WTC11 (cell line): ENCODE measurements around the gene CPXM2.

Source experiments
- CBFB ChIP-seq: sonication (generic); formaldehyde crosslinking; IDR thresholded peaks from 2 replicates; pipeline ENCODE4 v1.8.1; 2022; ENCODE audit warnings: mild to moderate bottlenecking, low read depth, missing genetic modification reagents
- CREB1 ChIP-seq: sonication (generic); formaldehyde crosslinking; IDR thresholded peaks from 2 replicates; pipeline ENCODE4 v1.8.0; 2023; ENCODE audit warnings: mild to moderate bottlenecking, missing genetic modification reagents
- ELF4 ChIP-seq: sonication (generic); formaldehyde crosslinking; IDR thresholded peaks from 2 replicates; pipeline ENCODE4 v1.8.1; 2022; ENCODE audit warnings: low read depth, mild to moderate bottlenecking, moderate library complexity, missing genetic modification reagents
- ETV6 ChIP-seq: sonication (generic); formaldehyde crosslinking; IDR thresholded peaks from 2 replicates; pipeline ENCODE4 v1.8.1; 2022; ENCODE audit warnings: mild to moderate bottlenecking, missing genetic modification reagents
- JAZF1 ChIP-seq: fragments of 250-450 bp; sonication (Bioruptor Pico); IDR thresholded peaks from 2 replicates; pipeline ENCODE4 v1.9.0; 2021; ENCODE audit warnings: moderate library complexity, mild to moderate bottlenecking, inconsistent platforms
- NFYB ChIP-seq: sonication (generic); formaldehyde crosslinking; conservative IDR thresholded peaks from 2 replicates; pipeline ENCODE4 v1.8.0; 2022; ENCODE audit warnings: low read depth, missing genetic modification reagents
- ZNF416 ChIP-seq: fragments of 250-450 bp; sonication (Bioruptor Pico); IDR thresholded peaks from 2 replicates; pipeline ENCODE4 v1.9.0; 2021; ENCODE audit warnings: mild to moderate bottlenecking, inconsistent platforms
- TF ChIP-seq, protein P1 (sequence below): fragments of 200-600 bp; IDR thresholded peaks from 2 replicates; pipeline ENCODE4 v1.8.0; 2022; ENCODE audit warnings: antibody characterized with exemption
- TF ChIP-seq, protein P2 (sequence below): sonication (generic); formaldehyde crosslinking; IDR thresholded peaks from 2 replicates; pipeline ENCODE4 v1.8.0; 2022; ENCODE audit warnings: mild to moderate bottlenecking, missing genetic modification reagents
- TF ChIP-seq, protein P3 (sequence below): sonication (generic); formaldehyde crosslinking; IDR thresholded peaks from 2 replicates; pipeline ENCODE4 v1.8.1; 2023; ENCODE audit warnings: mild to moderate bottlenecking, missing genetic modification reagents, moderate library complexity
- TF ChIP-seq, protein P4 (sequence below): sonication (generic); formaldehyde crosslinking; IDR thresholded peaks from 2 replicates; pipeline ENCODE4 v1.8.0; 2022; ENCODE audit warnings: mild to moderate bottlenecking, missing genetic modification reagents

DNA sequence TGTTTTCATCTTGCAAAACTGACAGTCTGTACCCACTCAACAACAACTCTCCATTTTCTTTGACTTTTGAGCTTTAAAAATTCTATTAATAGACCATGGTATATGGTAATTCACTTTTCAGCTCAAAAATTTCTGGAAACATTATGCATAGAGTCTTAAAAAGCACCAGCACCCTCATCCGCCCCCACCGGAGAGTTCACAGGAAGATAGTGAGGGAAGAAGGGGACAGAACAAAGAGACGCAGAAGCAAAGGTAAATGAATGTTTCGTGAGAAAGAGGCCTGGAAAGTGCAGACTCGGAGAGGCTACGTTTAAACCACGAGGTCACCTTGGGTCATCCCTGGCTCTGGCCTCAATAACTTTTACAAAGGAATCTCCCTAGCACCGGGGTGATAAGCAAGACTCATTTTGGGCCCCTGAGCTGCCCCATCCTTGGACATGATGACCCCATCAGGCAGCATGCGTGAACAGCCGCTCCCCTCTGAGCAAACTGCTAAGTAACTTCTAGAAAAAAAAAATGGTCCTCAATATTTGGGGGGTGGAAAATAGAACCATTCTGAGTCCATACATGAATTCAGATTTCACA, 96.3 kb downstream of the CPXM2 start:
- TF ChIP-seq CREB1 (no peak), JAZF1 (CRISPR knock-in tag) (no peak), ZNF416 (CRISPR knock-in tag) (no peak), ELF4 (CRISPR knock-in tag) (no peak), NFYB (no peak), ETV6 (no peak), CBFB (no peak)
- TF ChIP-seq, protein P1, sequence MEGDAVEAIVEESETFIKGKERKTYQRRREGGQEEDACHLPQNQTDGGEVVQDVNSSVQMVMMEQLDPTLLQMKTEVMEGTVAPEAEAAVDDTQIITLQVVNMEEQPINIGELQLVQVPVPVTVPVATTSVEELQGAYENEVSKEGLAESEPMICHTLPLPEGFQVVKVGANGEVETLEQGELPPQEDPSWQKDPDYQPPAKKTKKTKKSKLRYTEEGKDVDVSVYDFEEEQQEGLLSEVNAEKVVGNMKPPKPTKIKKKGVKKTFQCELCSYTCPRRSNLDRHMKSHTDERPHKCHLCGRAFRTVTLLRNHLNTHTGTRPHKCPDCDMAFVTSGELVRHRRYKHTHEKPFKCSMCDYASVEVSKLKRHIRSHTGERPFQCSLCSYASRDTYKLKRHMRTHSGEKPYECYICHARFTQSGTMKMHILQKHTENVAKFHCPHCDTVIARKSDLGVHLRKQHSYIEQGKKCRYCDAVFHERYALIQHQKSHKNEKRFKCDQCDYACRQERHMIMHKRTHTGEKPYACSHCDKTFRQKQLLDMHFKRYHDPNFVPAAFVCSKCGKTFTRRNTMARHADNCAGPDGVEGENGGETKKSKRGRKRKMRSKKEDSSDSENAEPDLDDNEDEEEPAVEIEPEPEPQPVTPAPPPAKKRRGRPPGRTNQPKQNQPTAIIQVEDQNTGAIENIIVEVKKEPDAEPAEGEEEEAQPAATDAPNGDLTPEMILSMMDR, result no peak
- TF ChIP-seq, protein P2, sequence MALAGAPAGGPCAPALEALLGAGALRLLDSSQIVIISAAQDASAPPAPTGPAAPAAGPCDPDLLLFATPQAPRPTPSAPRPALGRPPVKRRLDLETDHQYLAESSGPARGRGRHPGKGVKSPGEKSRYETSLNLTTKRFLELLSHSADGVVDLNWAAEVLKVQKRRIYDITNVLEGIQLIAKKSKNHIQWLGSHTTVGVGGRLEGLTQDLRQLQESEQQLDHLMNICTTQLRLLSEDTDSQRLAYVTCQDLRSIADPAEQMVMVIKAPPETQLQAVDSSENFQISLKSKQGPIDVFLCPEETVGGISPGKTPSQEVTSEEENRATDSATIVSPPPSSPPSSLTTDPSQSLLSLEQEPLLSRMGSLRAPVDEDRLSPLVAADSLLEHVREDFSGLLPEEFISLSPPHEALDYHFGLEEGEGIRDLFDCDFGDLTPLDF (CRISPR knock-in tag), result no peak
- TF ChIP-seq, protein P3, sequence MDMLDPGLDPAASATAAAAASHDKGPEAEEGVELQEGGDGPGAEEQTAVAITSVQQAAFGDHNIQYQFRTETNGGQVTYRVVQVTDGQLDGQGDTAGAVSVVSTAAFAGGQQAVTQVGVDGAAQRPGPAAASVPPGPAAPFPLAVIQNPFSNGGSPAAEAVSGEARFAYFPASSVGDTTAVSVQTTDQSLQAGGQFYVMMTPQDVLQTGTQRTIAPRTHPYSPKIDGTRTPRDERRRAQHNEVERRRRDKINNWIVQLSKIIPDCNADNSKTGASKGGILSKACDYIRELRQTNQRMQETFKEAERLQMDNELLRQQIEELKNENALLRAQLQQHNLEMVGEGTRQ, result no peak
- TF ChIP-seq, protein P4, sequence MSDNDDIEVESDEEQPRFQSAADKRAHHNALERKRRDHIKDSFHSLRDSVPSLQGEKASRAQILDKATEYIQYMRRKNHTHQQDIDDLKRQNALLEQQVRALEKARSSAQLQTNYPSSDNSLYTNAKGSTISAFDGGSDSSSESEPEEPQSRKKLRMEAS, result no peak
